HepG2 (cell line): ENCODE data around the gene VSNL1. TPM values are rescaled to one million over a fixed set of nuclear protein-coding genes. Genes with fewer than 3 reads are reported as not detected.
A peak's percentile ranks its signal among the peaks of the same experiment; 100 is the strongest.

ENCODE experiments used
- CAMTA2 ChIP-seq: sonication (generic); formaldehyde crosslinking; IDR thresholded peaks from 2 replicates; pipeline ENCODE4 v1.4.0; 2020; ENCODE audit warnings: mild to moderate bottlenecking, missing genetic modification reagents, borderline replicate concordance
- JUND ChIP-seq: sonication (generic); formaldehyde crosslinking; IDR thresholded peaks from 2 replicates; pipeline ENCODE4 v1.8.0; 2022; ENCODE audit warnings: mild to moderate bottlenecking, missing genetic modification reagents
- MTF1 ChIP-seq: sonication (generic); formaldehyde crosslinking; IDR thresholded peaks from 2 replicates; pipeline ENCODE4 v1.5.0; 2020; ENCODE audit warnings: missing genetic modification reagents
- SMARCE1 ChIP-seq: fragments of 450-650 bp; IDR thresholded peaks from 2 replicates; pipeline ENCODE4 v1.6.1; 2017; ENCODE audit warnings: borderline replicate concordance
- TGIF2 ChIP-seq: IDR thresholded peaks from 2 replicates; pipeline ENCODE4 v1.6.1; 2016; ENCODE audit warnings: control low read depth, missing compliant biosample characterization
- TOE1 ChIP-seq: sonication (generic); formaldehyde crosslinking; IDR thresholded peaks from 2 replicates; pipeline ENCODE4 v1.4.0; 2020; ENCODE audit warnings: mild to moderate bottlenecking, missing genetic modification reagents
- U2AF2 ChIP-seq: fragments of 200-400 bp; formaldehyde crosslinking; IDR thresholded peaks from 2 replicates; pipeline ENCODE4 v1.6.1; 2017; ENCODE audit warnings: low read depth, mild to moderate bottlenecking, low read length
- ZFP36L1 ChIP-seq: sonication (generic); formaldehyde crosslinking; IDR thresholded peaks from 2 replicates; pipeline ENCODE4 v1.8.0; 2022; ENCODE audit warnings: mild to moderate bottlenecking, missing genetic modification reagents, moderate library complexity
- ZNF556 ChIP-seq: sonication (generic); formaldehyde crosslinking; IDR thresholded peaks from 2 replicates; pipeline ENCODE4 v1.4.0; 2020; ENCODE audit warnings: mild to moderate bottlenecking, missing genetic modification reagents, borderline replicate concordance
- ZNF703 ChIP-seq: sonication (generic); formaldehyde crosslinking; IDR thresholded peaks from 2 replicates; pipeline ENCODE4 v1.5.1; 2020; ENCODE audit warnings: missing genetic modification reagents, mild to moderate bottlenecking, moderate library complexity, borderline replicate concordance
- ZNF75D ChIP-seq: sonication (generic); formaldehyde crosslinking; IDR thresholded peaks from 2 replicates; pipeline ENCODE4 v1.8.1; 2023; ENCODE audit warnings: missing genetic modification reagents, mild to moderate bottlenecking, borderline replicate concordance
- ZNF788 ChIP-seq: sonication (generic); formaldehyde crosslinking; IDR thresholded peaks from 2 replicates; pipeline ENCODE4 v1.5.0; 2020; ENCODE audit warnings: mild to moderate bottlenecking, missing genetic modification reagents, borderline replicate concordance
- polyA plus RNA-seq, 8 experiments: library from polyadenylated mRNA; depleted of rRNA in 3 of 8; stranded (reverse) in 7 of 8; unstranded in 1 of 8; fragments of >200 nt; fragmentation: Illumina TruSeq in 4 of 8; extraction: Trizol in 4 of 8; gene quantifications; 2 replicates each; pipeline versions ENCODE4 v1.2.1 to v1.2.3, GENCODE V29; 2011 to 2016; ENCODE audit warnings: low read depth in 4 of 8, missing spikeins in 1 of 8, mixed read lengths in 1 of 8; ENCODE audit not compliant: insufficient read depth in 1 of 8
- total RNA-seq, 5 experiments: library from RNA; depleted of rRNA; stranded (reverse); fragments of >200 nt; fragmentation: Illumina TruSeq; extraction: Trizol; gene quantifications; 2 replicates each; pipeline ENCODE4 v1.2.3, GENCODE V29; 2016; ENCODE audit warnings: low read depth in 1 of 5
- TF ChIP-seq, protein P1 (sequence below): sonication (generic); formaldehyde crosslinking; IDR thresholded peaks from 2 replicates; pipeline ENCODE4 v1.9.0; 2021; ENCODE audit warnings: missing genetic modification reagents, borderline replicate concordance
- TF ChIP-seq, protein P2 (sequence below): sonication (generic); formaldehyde crosslinking; conservative IDR thresholded peaks from 2 replicates; pipeline ENCODE4 v1.8.0; 2022; ENCODE audit warnings: missing genetic modification reagents
- TF ChIP-seq, protein P3 (sequence below): sonication (generic); formaldehyde crosslinking; IDR thresholded peaks from 2 replicates; pipeline ENCODE4 v1.4.0; 2020; ENCODE audit warnings: missing genetic modification reagents
- TF ChIP-seq, protein P4 (sequence below): sonication (generic); formaldehyde crosslinking; IDR thresholded peaks from 2 replicates; pipeline ENCODE4 v1.8.1; 2023; ENCODE audit warnings: missing genetic modification reagents, mild to moderate bottlenecking, borderline replicate concordance
- TF ChIP-seq, protein P5 (sequence below): sonication (generic); formaldehyde crosslinking; IDR thresholded peaks from 2 replicates; pipeline ENCODE4 v1.4.0; 2020; ENCODE audit warnings: missing genetic modification reagents
- TF ChIP-seq, protein P6 (sequence below): IDR thresholded peaks from 2 replicates; pipeline ENCODE4 v1.6.1; 2018; ENCODE audit warnings: missing genetic modification reagents

VSNL1 gene
- total and polyA plus RNA-seq, 2 of the 13 experiments (the other 11 are each of a cell fraction or from before 2014, with no cell fraction given) = 63.2 to 95.9 TPM

DNA sequence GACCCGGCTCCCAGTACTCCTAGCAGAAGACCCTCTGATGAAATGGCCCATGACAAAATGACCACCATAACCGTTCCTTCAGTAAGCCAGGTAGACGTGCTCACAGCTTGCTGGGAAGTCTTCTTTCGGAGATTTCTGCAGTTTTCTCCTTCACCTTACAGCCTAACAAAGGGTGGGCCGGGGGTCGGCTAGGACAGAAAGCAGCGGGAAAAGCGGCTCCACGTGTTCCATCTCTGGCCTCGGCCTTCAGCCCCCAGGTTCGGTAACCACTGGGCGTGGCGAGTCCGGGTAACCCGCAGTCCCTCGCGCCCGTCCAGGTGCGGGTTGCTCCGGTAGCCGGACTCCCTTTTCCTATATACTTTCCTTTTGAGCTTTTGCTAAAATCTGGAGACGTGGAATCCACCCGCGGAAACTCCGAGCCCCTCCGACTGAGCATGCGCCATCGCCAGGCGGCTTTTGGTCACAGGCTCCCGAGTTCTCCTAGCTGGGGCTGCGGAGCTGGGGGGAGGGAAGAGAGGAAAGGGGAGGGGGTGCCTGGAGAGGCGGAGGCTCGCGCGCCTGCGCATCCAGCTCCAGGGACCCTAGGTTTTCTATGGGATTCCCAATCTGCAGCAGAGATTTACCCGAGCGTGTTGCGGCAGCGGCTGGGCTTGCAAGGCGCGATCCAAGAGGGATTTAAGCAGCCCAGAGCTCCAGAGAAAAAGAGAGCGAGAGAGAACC is at the start of gene VSNL1 (continued):
- TF ChIP-seq, protein P1, sequence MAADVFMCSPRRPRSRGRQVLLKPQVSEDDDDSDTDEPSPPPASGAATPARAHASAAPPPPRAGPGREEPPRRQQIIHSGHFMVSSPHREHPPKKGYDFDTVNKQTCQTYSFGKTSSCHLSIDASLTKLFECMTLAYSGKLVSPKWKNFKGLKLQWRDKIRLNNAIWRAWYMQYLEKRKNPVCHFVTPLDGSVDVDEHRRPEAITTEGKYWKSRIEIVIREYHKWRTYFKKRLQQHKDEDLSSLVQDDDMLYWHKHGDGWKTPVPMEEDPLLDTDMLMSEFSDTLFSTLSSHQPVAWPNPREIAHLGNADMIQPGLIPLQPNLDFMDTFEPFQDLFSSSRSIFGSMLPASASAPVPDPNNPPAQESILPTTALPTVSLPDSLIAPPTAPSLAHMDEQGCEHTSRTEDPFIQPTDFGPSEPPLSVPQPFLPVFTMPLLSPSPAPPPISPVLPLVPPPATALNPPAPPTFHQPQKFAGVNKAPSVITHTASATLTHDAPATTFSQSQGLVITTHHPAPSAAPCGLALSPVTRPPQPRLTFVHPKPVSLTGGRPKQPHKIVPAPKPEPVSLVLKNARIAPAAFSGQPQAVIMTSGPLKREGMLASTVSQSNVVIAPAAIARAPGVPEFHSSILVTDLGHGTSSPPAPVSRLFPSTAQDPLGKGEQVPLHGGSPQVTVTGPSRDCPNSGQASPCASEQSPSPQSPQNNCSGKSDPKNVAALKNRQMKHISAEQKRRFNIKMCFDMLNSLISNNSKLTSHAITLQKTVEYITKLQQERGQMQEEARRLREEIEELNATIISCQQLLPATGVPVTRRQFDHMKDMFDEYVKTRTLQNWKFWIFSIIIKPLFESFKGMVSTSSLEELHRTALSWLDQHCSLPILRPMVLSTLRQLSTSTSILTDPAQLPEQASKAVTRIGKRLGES = peak; percentile 68; the same call in 1 of the 2 replicates
- no peak for TF ChIP-seq ZNF75D
- TF ChIP-seq, protein P2, sequence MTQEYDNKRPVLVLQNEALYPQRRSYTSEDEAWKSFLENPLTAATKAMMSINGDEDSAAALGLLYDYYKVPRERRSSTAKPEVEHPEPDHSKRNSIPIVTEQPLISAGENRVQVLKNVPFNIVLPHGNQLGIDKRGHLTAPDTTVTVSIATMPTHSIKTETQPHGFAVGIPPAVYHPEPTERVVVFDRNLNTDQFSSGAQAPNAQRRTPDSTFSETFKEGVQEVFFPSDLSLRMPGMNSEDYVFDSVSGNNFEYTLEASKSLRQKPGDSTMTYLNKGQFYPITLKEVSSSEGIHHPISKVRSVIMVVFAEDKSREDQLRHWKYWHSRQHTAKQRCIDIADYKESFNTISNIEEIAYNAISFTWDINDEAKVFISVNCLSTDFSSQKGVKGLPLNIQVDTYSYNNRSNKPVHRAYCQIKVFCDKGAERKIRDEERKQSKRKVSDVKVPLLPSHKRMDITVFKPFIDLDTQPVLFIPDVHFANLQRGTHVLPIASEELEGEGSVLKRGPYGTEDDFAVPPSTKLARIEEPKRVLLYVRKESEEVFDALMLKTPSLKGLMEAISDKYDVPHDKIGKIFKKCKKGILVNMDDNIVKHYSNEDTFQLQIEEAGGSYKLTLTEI = no peak
- peak; percentile 72; the same call in 1 of the 2 replicates for TF ChIP-seq TOE1 (CRISPR knock-in tag)
- TF ChIP-seq ZNF703 (CRISPR knock-in tag) = no peak
- no peak; the same call in 1 of the 2 replicates for TF ChIP-seq U2AF2
- TF ChIP-seq ZNF556 = peak; percentile 23; the same call in 1 of the 2 replicates
- peak; percentile 80; the same call in 1 of the 2 replicates for TF ChIP-seq ZNF788 (CRISPR knock-in tag)
- TF ChIP-seq, protein P3, sequence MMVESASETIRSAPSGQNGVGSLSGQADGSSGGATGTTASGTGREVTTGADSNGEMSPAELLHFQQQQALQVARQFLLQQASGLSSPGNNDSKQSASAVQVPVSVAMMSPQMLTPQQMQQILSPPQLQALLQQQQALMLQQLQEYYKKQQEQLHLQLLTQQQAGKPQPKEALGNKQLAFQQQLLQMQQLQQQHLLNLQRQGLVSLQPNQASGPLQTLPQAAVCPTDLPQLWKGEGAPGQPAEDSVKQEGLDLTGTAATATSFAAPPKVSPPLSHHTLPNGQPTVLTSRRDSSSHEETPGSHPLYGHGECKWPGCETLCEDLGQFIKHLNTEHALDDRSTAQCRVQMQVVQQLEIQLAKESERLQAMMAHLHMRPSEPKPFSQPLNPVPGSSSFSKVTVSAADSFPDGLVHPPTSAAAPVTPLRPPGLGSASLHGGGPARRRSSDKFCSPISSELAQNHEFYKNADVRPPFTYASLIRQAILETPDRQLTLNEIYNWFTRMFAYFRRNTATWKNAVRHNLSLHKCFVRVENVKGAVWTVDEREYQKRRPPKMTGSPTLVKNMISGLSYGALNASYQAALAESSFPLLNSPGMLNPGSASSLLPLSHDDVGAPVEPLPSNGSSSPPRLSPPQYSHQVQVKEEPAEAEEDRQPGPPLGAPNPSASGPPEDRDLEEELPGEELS (CRISPR knock-in tag) = 0 out of 2 replicates have a peak, but pooled peaks have one; percentile 11
- TF ChIP-seq, protein P4, sequence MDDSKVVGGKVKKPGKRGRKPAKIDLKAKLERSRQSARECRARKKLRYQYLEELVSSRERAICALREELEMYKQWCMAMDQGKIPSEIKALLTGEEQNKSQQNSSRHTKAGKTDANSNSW = peak; percentile 55; the same call in 1 of the 2 replicates
- TF ChIP-seq, protein P5, sequence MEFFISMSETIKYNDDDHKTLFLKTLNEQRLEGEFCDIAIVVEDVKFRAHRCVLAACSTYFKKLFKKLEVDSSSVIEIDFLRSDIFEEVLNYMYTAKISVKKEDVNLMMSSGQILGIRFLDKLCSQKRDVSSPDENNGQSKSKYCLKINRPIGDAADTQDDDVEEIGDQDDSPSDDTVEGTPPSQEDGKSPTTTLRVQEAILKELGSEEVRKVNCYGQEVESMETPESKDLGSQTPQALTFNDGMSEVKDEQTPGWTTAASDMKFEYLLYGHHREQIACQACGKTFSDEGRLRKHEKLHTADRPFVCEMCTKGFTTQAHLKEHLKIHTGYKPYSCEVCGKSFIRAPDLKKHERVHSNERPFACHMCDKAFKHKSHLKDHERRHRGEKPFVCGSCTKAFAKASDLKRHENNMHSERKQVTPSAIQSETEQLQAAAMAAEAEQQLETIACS (CRISPR knock-in tag) = peak; percentile 85
- TF ChIP-seq SMARCE1 = no peak
- TF ChIP-seq, protein P6, sequence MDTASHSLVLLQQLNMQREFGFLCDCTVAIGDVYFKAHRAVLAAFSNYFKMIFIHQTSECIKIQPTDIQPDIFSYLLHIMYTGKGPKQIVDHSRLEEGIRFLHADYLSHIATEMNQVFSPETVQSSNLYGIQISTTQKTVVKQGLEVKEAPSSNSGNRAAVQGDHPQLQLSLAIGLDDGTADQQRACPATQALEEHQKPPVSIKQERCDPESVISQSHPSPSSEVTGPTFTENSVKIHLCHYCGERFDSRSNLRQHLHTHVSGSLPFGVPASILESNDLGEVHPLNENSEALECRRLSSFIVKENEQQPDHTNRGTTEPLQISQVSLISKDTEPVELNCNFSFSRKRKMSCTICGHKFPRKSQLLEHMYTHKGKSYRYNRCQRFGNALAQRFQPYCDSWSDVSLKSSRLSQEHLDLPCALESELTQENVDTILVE = peak; percentile 83; the same call in 1 of the 2 replicates
- TF ChIP-seq JUND (CRISPR knock-in tag) = no peak
- TF ChIP-seq MTF1 (CRISPR knock-in tag) = peak; percentile 84
- TF ChIP-seq CAMTA2 (CRISPR knock-in tag) = no peak
- TF ChIP-seq TGIF2 (CRISPR knock-in tag) = peak; percentile 79
- TF ChIP-seq ZFP36L1 = peak; percentile 68; the same call in 1 of the 2 replicates
